Astrocyte of the spinal cord (primary cell): ENCODE measurements around the gene ULBP1.
"Not testable (repeated sequence)": the region's sequence is repeated elsewhere in the genome, so short reads cannot be mapped to it uniquely, and the experiment has no call there.

ENCODE experiments used
- DNase-seq: peaks from one replicate; pipeline ENCODE4 v3.0.0; 2011; ENCODE audit warnings: low read depth, low spot score
- H3K4me3 ChIP-seq: 2 replicates; pipeline ENCODE4 v1.5.1; 2011; ENCODE audit warnings: low read depth, mild to moderate bottlenecking, low read length, moderate library complexity
- CTCF ChIP-seq: IDR thresholded peaks from 2 replicates; pipeline ENCODE4 v1.5.1; 2012; ENCODE audit warnings: low read depth, mild to moderate bottlenecking, low read length, inconsistent platforms
- in situ Hi-C: cut with HindIII; loops from 2 replicates; pipeline ENCODE4 v1.10.0; 2017; ENCODE audit warnings: low sequenced_read_pairs

ULBP1 gene

GRCh38 chr6:149939909-149940671 is 23.7 kb upstream of the ULBP1 start:
- H3K4me3 ChIP-seq, result no peak overlapping the region
- in situ Hi-C loops, result no loop called here
- no peak for TF ChIP-seq CTCF
- no peak for DNase-seq

GRCh38 chr6:149940672-149940982 is 23.1 kb upstream of the ULBP1 start:
- no peak overlapping the region for H3K4me3 ChIP-seq
- DNase-seq, result no peak
- no peak for TF ChIP-seq CTCF
- in situ Hi-C loops, result no loop called here

- peak; percentile 96 for DNase-seq
- no peak for TF ChIP-seq CTCF
- H3K4me3 ChIP-seq, result peak within 1 kb of the TSS; percentile 78
- in situ Hi-C loops, result no loop called here
Measured at GRCh38 chr6:149941583-149942460, 21.9 kb upstream of the ULBP1 start, which contains the start of gene ULBP2. TSS of gene ULBP2 (plus strand) at chr6:149942014. CDS start at chr6:149942073, 59 bp downstream.

GRCh38 chr6:149942461-149942829 is 21.3 kb upstream of the ULBP1 start:
- no peak for DNase-seq
- TF ChIP-seq CTCF, result no peak
- in situ Hi-C loops, result no loop called here
- H3K4me3 ChIP-seq, result peak overlapping the region; percentile 78

- DNase-seq, in situ Hi-C loops, H3K4me3 ChIP-seq: not testable (repeated sequence)
Measured at GRCh38 chr6:149943321-149943720, 20.4 kb upstream of the ULBP1 start.

GRCh38 chr6:149945276-149945675 is 18.5 kb upstream of the ULBP1 start:
- DNase-seq, in situ Hi-C loops, H3K4me3 ChIP-seq: not testable (repeated sequence)

GRCh38 chr6:149946631-149947030 is 17.1 kb upstream of the ULBP1 start:
- DNase-seq, in situ Hi-C loops, H3K4me3 ChIP-seq: not testable (repeated sequence)

- H3K4me3 ChIP-seq, DNase-seq, in situ Hi-C loops: not testable (repeated sequence)
Measured at GRCh38 chr6:149947533-149947932, 16.2 kb upstream of the ULBP1 start.
